Endothelial cell of umbilical vein (primary cell): ENCODE measurements around the gene MBOAT2.
"Not testable (repeated sequence)": the region's sequence is repeated elsewhere in the genome, so short reads cannot be mapped to it uniquely, and the experiment has no call there.

Experiments
- CTCF ChIP-seq, 2 donors: IDR thresholded peaks; 1 replicate in 1 of 2; 2 replicates in 1 of 2; pipeline ENCODE4 v1.5.1; 2011; ENCODE audit warnings: low read length in 2 of 2, mild to moderate bottlenecking in 2 of 2, moderate library complexity in 2 of 2, control low read depth in 1 of 2, inconsistent platforms in 1 of 2, low read depth in 1 of 2; ENCODE audit not compliant: insufficient read depth in 1 of 2; ENCODE audit errors: extremely low read depth in 1 of 2
- EZH2 ChIP-seq: IDR thresholded peaks from 2 replicates; pipeline ENCODE4 v1.6.1; 2012; ENCODE audit warnings: borderline replicate concordance, low read depth, mild to moderate bottlenecking, moderate library complexity, low read length, inconsistent platforms; ENCODE audit not compliant: severe bottlenecking

GRCh38 chr2:8913767-8914166 is 89.7 kb downstream of the MBOAT2 start:
- not testable (repeated sequence) for TF ChIP-seq EZH2; CTCF (IDR thresholded peaks at IDR 0.05; ENCODE audit: extremely low read depth in 1 of 2, insufficient read depth in 1 of 2, low read depth in 1 of 2, low read length in 2 of 2)
